K562 (cell line): ENCODE data around the gene CSNK1G2.

Source experiments
- ATF3 ChIP-seq, 2 experiments: fragments of 450-650 bp in 1 of 2; sonication (generic) in 1 of 2; formaldehyde crosslinking in 1 of 2; IDR thresholded peaks in 1 of 2; conservative IDR thresholded peaks in 1 of 2; 2 replicates each; pipeline versions ENCODE4 v1.6.1 to v1.8.1; 2016 to 2023; ENCODE audit warnings: mild to moderate bottlenecking in 2 of 2, moderate library complexity in 2 of 2, inconsistent platforms in 1 of 2, missing genetic modification reagents in 1 of 2
- HNRNPUL1 ChIP-seq: fragments of 200-400 bp; formaldehyde crosslinking; IDR thresholded peaks from 2 replicates; pipeline ENCODE4 v1.6.1; 2017; ENCODE audit warnings: low read length
- ZBED1 ChIP-seq: IDR thresholded peaks from 2 replicates; pipeline ENCODE4 v1.6.1; 2014
- ZBTB11 ChIP-seq, 3 experiments: fragments of 200-800 bp in 1 of 3; fragments of 250-450 bp in 1 of 3; fragments of 450-650 bp in 1 of 3; sonication (Bioruptor Pico) in 1 of 3; sonication (Bioruptor generic) in 1 of 3; formaldehyde crosslinking in 1 of 3; IDR thresholded peaks; 2 replicates each; pipeline versions ENCODE4 v1.6.1 to v1.8.0; 2016 to 2022; ENCODE audit warnings: mild to moderate bottlenecking in 2 of 3, missing genetic modification characterization in 2 of 3, missing compliant biosample characterization in 1 of 3, moderate library complexity in 1 of 3
- ZNF589 ChIP-seq: fragments of 200-800 bp; sonication (Bioruptor generic); IDR thresholded peaks from 2 replicates; pipeline ENCODE4 v1.6.1; 2016; ENCODE audit warnings: low read depth, missing genetic modification characterization, missing compliant biosample characterization

GRCh38 chr19:1955171-1956121 is 14.5 kb downstream of the CSNK1G2 start:
- TF ChIP-seq ZBED1 (no peak), ZBTB11 (CRISPR knock-in tag; IDR thresholded peaks at IDR 0.05) (no peak), HNRNPUL1 (no peak), ZNF589 (CRISPR knock-in tag) (no peak), ATF3 (IDR thresholded peaks at IDR 0.05) (no peak), ATF3 (CRISPR knock-in tag; conservative IDR thresholded peaks at IDR 0.05) (no peak)
